Liver (tissue), 9 donors: ENCODE results near the gene DBN1. TPM values are rescaled to one million over a fixed set of nuclear protein-coding genes. Genes with fewer than 3 reads are reported as not detected.

Source experiments
- DNase-seq: peaks from one replicate; pipeline ENCODE4 v3.0.0-alpha.2; 2017; ENCODE audit warnings: low spot score
- H3K27ac ChIP-seq, 2 donors: one replicate each; pipeline ENCODE4 v1.7.0; 2013; ENCODE audit warnings: inconsistent platforms in 2 of 2, low read length in 2 of 2, control low read depth in 1 of 2, low read depth in 1 of 2, mild to moderate bottlenecking in 1 of 2
- H3K27me3 ChIP-seq, 4 donors: one replicate each; pipeline versions ENCODE4 v1.6.1 to v1.7.0; 2013; ENCODE audit warnings: low read length in 3 of 4, inconsistent platforms in 1 of 4, mild to moderate bottlenecking in 1 of 4, moderate library complexity in 1 of 4; ENCODE audit not compliant: control insufficient read depth in 4 of 4, insufficient read depth in 4 of 4
- H3K36me3 ChIP-seq, 4 donors: one replicate each; pipeline versions ENCODE4 v1.6.1 to v1.7.0; 2013; ENCODE audit warnings: low read length in 3 of 4, mild to moderate bottlenecking in 3 of 4, low read depth in 1 of 4, moderate library complexity in 1 of 4; ENCODE audit not compliant: control insufficient read depth in 4 of 4, insufficient read depth in 3 of 4
- H3K4me1 ChIP-seq, 4 donors: one replicate each; pipeline versions ENCODE4 v1.6.1 to v1.7.0; 2013; ENCODE audit warnings: low read length in 3 of 4, mild to moderate bottlenecking in 3 of 4, moderate library complexity in 1 of 4; ENCODE audit not compliant: control insufficient read depth in 4 of 4, insufficient read depth in 4 of 4
- H3K4me3 ChIP-seq, 3 donors: one replicate each; pipeline versions ENCODE4 v1.6.1 to v1.7.0; 2013; ENCODE audit warnings: low read length in 3 of 3, control low read depth in 1 of 3, low read depth in 1 of 3, mild to moderate bottlenecking in 1 of 3
- H3K9ac ChIP-seq, 2 donors: one replicate each; pipeline ENCODE4 v1.7.0; 2013; ENCODE audit warnings: low read length in 2 of 2, mild to moderate bottlenecking in 2 of 2, moderate library complexity in 2 of 2, control low read depth in 1 of 2, low read depth in 1 of 2
- H3K9me3 ChIP-seq, 4 donors: one replicate each; pipeline versions ENCODE4 v1.6.1 to v1.7.0; 2013; ENCODE audit warnings: low read length in 3 of 4; ENCODE audit not compliant: control insufficient read depth in 4 of 4
- EGR1 ChIP-seq, 2 donors: IDR thresholded peaks; 2 replicates each; pipeline ENCODE4 v1.6.1; 2016 to 2018; ENCODE audit warnings: antibody characterized with exemption in 2 of 2, low read depth in 2 of 2
- FOXA1 ChIP-seq: IDR thresholded peaks from 2 replicates; pipeline ENCODE4 v1.6.1; 2016; ENCODE audit warnings: antibody characterized with exemption
- FOXA2 ChIP-seq: IDR thresholded peaks from 2 replicates; pipeline ENCODE4 v1.6.1; 2016; ENCODE audit warnings: antibody characterized with exemption
- GABPA ChIP-seq, 2 donors: IDR thresholded peaks in 1 of 2; conservative IDR thresholded peaks in 1 of 2; 2 replicates each; pipeline ENCODE4 v1.6.1; 2016; ENCODE audit warnings: antibody characterized with exemption in 2 of 2, mild to moderate bottlenecking in 1 of 2, moderate library complexity in 1 of 2
- HNF4G ChIP-seq: IDR thresholded peaks from 2 replicates; pipeline ENCODE4 v1.6.1; 2016; ENCODE audit warnings: antibody characterized with exemption
- JUND ChIP-seq, 2 donors: IDR thresholded peaks; 2 replicates each; pipeline ENCODE4 v1.6.1; 2016; ENCODE audit warnings: antibody characterized with exemption in 2 of 2
- RXRA ChIP-seq, 2 donors: IDR thresholded peaks; 2 replicates each; pipeline ENCODE4 v1.6.1; 2017 to 2018; ENCODE audit warnings: antibody characterized with exemption in 2 of 2, mild to moderate bottlenecking in 1 of 2
- TAF1 ChIP-seq: conservative IDR thresholded peaks from 2 replicates; pipeline ENCODE4 v1.6.1; 2016; ENCODE audit warnings: antibody characterized with exemption, mild to moderate bottlenecking
- YY1 ChIP-seq: IDR thresholded peaks from 2 replicates; pipeline ENCODE4 v1.6.1; 2016; ENCODE audit warnings: antibody characterized with exemption, mild to moderate bottlenecking
- WGBS: extraction: QIAGEN DNeasy Blood & Tissue Kit; methylation state at CpG from one replicate; pipeline ENCODE4 v1.1.7; 2013; 5-methylcytosine and 5-hydroxymethylcytosine counted together
- polyA plus RNA-seq, 2 donors: library from polyadenylated mRNA; stranded (reverse) in 1 of 2; unstranded in 1 of 2; fragments of 200-250 nt in 1 of 2; fragments of >200 nt in 1 of 2; fragmentation: Nextera tagmentation in 1 of 2; extraction: Ambion mirVana in 1 of 2; gene quantifications; one replicate each; pipeline versions ENCODE4 v1.2.1 to v1.2.3, GENCODE V29; 2013 to 2015
- total RNA-seq, 2 donors: library from RNA; depleted of rRNA; stranded (reverse); fragments of >200 nt; gene quantifications; one replicate each; pipeline ENCODE4 v1.2.3, GENCODE V29; 2014
- TF ChIP-seq, protein P1 (sequence below): IDR thresholded peaks from 2 replicates; pipeline ENCODE4 v1.6.1; 2016; ENCODE audit warnings: antibody characterized with exemption
- TF ChIP-seq, protein P2 (sequence below): IDR thresholded peaks from 2 replicates; pipeline ENCODE4 v1.6.1; 2016; ENCODE audit warnings: antibody characterized with exemption
- TF ChIP-seq, protein P3 (sequence below): fragments of 150-350 bp; IDR thresholded peaks from 2 replicates; pipeline ENCODE4 v1.5.1; 2017; ENCODE audit warnings: improper control_type of control experiment, low read depth, low read length; ENCODE audit not compliant: missing input control
- TF ChIP-seq, protein P4 (sequence below): IDR thresholded peaks from 2 replicates; pipeline ENCODE4 v1.6.1; 2016; ENCODE audit warnings: antibody characterized with exemption, mild to moderate bottlenecking
- donor health status: healthy.
- donor health status: healthy.
- donor health status: healthy.
- donor health status: healthy.
- donor health status: healthy.

DBN1 gene
- total and polyA plus RNA-seq, 4 donors = 1.5 to 4.9 (median 2.0) TPM

DNA sequence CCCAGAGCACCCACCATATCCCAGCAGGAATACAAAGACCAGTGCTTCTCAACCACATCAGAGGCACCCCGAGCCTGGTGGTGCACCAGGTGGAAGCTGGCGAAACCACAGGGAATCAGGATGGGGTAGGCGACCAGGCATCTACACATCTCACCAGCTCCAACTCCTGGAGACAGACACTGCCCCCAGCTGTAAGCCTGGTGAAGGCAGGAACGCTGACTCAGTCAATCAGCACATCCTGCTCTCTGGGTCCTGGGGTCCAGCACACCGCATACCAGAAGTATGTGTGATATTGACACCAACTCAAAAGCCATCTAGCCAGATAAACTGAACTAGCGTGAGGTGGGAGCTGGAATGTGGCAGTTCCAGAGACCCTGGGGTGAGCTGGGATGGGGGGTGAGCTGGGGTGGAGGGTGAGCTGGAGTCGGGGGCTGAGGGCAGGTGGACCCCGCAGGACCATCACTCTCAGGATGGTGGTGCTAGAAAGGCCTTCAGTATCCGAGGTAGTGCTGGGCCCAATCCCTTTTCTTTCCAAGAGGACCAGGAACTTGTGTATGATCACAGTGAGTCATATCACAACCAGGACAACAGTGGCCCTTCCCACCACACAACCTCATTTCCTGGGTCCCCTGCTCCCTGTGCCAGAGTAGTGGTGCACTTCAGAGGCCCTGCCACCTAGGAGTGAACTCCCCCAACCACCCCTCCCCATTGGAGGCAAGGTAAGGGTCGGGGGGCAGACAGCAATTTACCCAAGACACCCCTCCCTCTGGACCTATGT, 2.5 kb downstream of the DBN1 start:
- Histone ChIP-seq H3K9me3 (no peaks in the 10 kb centered on the region), H3K27me3 (no peaks in the 10 kb centered on the region), H3K4me3 (no peak overlapping the region), H3K36me3 (no peaks in the 10 kb centered on the region), H3K4me1 (peaks cover 0 to 6% (median 3%) of the 10 kb centered on the region in 4 donors), H3K9ac (no peak overlapping the region), H3K27ac (no peak overlapping the region)
- no peak for DNase-seq
- TF ChIP-seq GABPA (IDR thresholded peaks at IDR 0.05 in 1 of 2, conservative IDR thresholded peaks at IDR 0.05 in 1 of 2) (no peak), FOXA1 (no peak), JUND (IDR thresholded peaks at IDR 0.05) (no peak), FOXA2 (no peak), HNF4G (no peak), TAF1 (no peak), RXRA (IDR thresholded peaks at IDR 0.05) (no peak), YY1 (no peak), EGR1 (IDR thresholded peaks at IDR 0.05; ENCODE audit: low read depth in 2 of 2) (no peak)
- TF ChIP-seq, protein P1, sequence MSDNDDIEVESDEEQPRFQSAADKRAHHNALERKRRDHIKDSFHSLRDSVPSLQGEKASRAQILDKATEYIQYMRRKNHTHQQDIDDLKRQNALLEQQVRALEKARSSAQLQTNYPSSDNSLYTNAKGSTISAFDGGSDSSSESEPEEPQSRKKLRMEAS = no peak
- TF ChIP-seq, protein P2, sequence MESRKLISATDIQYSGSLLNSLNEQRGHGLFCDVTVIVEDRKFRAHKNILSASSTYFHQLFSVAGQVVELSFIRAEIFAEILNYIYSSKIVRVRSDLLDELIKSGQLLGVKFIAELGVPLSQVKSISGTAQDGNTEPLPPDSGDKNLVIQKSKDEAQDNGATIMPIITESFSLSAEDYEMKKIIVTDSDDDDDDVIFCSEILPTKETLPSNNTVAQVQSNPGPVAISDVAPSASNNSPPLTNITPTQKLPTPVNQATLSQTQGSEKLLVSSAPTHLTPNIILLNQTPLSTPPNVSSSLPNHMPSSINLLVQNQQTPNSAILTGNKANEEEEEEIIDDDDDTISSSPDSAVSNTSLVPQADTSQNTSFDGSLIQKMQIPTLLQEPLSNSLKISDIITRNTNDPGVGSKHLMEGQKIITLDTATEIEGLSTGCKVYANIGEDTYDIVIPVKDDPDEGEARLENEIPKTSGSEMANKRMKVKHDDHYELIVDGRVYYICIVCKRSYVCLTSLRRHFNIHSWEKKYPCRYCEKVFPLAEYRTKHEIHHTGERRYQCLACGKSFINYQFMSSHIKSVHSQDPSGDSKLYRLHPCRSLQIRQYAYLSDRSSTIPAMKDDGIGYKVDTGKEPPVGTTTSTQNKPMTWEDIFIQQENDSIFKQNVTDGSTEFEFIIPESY = no peak
- TF ChIP-seq, protein P3, sequence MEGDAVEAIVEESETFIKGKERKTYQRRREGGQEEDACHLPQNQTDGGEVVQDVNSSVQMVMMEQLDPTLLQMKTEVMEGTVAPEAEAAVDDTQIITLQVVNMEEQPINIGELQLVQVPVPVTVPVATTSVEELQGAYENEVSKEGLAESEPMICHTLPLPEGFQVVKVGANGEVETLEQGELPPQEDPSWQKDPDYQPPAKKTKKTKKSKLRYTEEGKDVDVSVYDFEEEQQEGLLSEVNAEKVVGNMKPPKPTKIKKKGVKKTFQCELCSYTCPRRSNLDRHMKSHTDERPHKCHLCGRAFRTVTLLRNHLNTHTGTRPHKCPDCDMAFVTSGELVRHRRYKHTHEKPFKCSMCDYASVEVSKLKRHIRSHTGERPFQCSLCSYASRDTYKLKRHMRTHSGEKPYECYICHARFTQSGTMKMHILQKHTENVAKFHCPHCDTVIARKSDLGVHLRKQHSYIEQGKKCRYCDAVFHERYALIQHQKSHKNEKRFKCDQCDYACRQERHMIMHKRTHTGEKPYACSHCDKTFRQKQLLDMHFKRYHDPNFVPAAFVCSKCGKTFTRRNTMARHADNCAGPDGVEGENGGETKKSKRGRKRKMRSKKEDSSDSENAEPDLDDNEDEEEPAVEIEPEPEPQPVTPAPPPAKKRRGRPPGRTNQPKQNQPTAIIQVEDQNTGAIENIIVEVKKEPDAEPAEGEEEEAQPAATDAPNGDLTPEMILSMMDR = no peak
- TF ChIP-seq, protein P4, sequence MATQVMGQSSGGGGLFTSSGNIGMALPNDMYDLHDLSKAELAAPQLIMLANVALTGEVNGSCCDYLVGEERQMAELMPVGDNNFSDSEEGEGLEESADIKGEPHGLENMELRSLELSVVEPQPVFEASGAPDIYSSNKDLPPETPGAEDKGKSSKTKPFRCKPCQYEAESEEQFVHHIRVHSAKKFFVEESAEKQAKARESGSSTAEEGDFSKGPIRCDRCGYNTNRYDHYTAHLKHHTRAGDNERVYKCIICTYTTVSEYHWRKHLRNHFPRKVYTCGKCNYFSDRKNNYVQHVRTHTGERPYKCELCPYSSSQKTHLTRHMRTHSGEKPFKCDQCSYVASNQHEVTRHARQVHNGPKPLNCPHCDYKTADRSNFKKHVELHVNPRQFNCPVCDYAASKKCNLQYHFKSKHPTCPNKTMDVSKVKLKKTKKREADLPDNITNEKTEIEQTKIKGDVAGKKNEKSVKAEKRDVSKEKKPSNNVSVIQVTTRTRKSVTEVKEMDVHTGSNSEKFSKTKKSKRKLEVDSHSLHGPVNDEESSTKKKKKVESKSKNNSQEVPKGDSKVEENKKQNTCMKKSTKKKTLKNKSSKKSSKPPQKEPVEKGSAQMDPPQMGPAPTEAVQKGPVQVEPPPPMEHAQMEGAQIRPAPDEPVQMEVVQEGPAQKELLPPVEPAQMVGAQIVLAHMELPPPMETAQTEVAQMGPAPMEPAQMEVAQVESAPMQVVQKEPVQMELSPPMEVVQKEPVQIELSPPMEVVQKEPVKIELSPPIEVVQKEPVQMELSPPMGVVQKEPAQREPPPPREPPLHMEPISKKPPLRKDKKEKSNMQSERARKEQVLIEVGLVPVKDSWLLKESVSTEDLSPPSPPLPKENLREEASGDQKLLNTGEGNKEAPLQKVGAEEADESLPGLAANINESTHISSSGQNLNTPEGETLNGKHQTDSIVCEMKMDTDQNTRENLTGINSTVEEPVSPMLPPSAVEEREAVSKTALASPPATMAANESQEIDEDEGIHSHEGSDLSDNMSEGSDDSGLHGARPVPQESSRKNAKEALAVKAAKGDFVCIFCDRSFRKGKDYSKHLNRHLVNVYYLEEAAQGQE = no peak
- WGBS = 93% methylated on average over 10 of the region's 10 CpGs
